ENCODE results near the gene TMEM38A. TPM values are rescaled to one million over a fixed set of nuclear protein-coding genes. Genes with fewer than 3 reads are reported as not detected.

The TMEM38A gene
- total and polyA plus RNA-seq, 9 of the 15 experiments (the other 6 are each of a cell fraction or from before 2014, with no cell fraction given) = 0.35 to 2.1 (median 1.2) TPM

GRCh38 chr19:16628984-16629691 lies 31.8 kb upstream of the TMEM38A start:
- no peaks in the 10 kb centered on the region for H3K9me3 ChIP-seq (replicated peaks; ENCODE audit: control insufficient read depth, insufficient read depth, low read depth, low read length)
- peaks cover 30% of the 10 kb centered on the region for H4K20me1 ChIP-seq (replicated peaks; ENCODE audit: control insufficient read depth, insufficient read depth, low read length)
- POLR2A ChIA-PET = interaction anchor here (0.6 to 1.9 kb wide), 9 partner anchors 9 to 447 kb away, joined by 3 to 13 read pairs (median 3); partner anchors contain the start of genes CHERP and MYO9B
- BruUV-seq (replicated peaks) = no TSS peak
- H3K4me3 ChIP-seq = peak overlapping the region; percentile 99
- WGBS (ENCODE audit: insufficient coverage, low coverage, missing lambda C conversion rate) = 2% methylated on average over 23 of the region's 23 CpGs
- ATAC-seq = peak; percentile 5; the same call in 1 of the 3 replicates
- CTCF ChIA-PET (ENCODE audit: low intra/inter-chr PET ratio) = no interaction called here
- peak overlapping the region; percentile 93 for H3K27ac ChIP-seq (ENCODE audit: extremely low read depth, low read depth, low read length)
- no peaks in the 10 kb centered on the region for H3K9me1 ChIP-seq (ENCODE audit: control insufficient read depth, insufficient read depth, low read length)
- H3K9ac ChIP-seq (ENCODE audit: insufficient read depth in 1 of 2, low read depth in 2 of 2, low read length in 2 of 2) = peak overlapping the region; percentile 81 to 97
- FAIRE-seq = peak; percentile 77
- peaks cover 50% of the 10 kb centered on the region for H3K79me2 ChIP-seq (ENCODE audit: control insufficient read depth, insufficient read depth, low read length)
- peak in 1 of 4 experiments; percentile 58 for DNase-seq (ENCODE audit: extremely low read depth in 1 of 4, low spot score in 3 of 4)
- H3K36me3 ChIP-seq (ENCODE audit: control insufficient read depth, insufficient read depth, low read length) = peaks cover 60% of the 10 kb centered on the region
- H3K4me2 ChIP-seq (ENCODE audit: insufficient read depth, low read length) = peak overlapping the region; percentile 78
- peaks cover 13 to 28% of the 10 kb centered on the region in 2 experiments; a peak in 4 of 5 replicates for H3K4me1 ChIP-seq (replicated peaks in 1 of 2; ENCODE audit: control insufficient read depth in 2 of 2, insufficient read depth in 2 of 2, low read length in 2 of 2)
- H2AFZ ChIP-seq (ENCODE audit: low read depth, low read length) = peak overlapping the region; percentile 91
- intact Hi-C loops (cut with micrococcal nuclease) = loop anchor here (2.0 to 10.0 kb wide), 2 partner anchors 40 to 84 kb away; partner anchors contain the start of gene CHERP
- in situ Hi-C loops (cut with MboI) = no loop called here
- no peaks in the 10 kb centered on the region for H3K27me3 ChIP-seq (ENCODE audit: control insufficient read depth in 2 of 2, insufficient read depth in 2 of 2, low read length in 2 of 2)
- peak; percentile 30; the same call in 1 of the 2 replicates for TF ChIP-seq TFAP4 (CRISPR knock-in tag; IDR thresholded peaks at IDR 0.05; ENCODE audit: borderline replicate concordance)
- no peak for TF ChIP-seq TRIM24 (IDR thresholded peaks at IDR 0.05)
- peak; percentile 37 to 42; a peak in 1 of 4 replicates for TF ChIP-seq FOXK2 (conservative IDR thresholded peaks at IDR 0.05 in 1 of 2, IDR thresholded peaks at IDR 0.05 in 1 of 2; ENCODE audit: low read depth in 2 of 2)
- TF ChIP-seq ZNF699 (CRISPR knock-in tag; IDR thresholded peaks at IDR 0.05; ENCODE audit: insufficient replicate concordance) = no peak
- no peak for TF ChIP-seq TEAD4 (IDR thresholded peaks at IDR 0.05; ENCODE audit: low read length)
- no peak for TF ChIP-seq TEAD4 (CRISPR knock-in tag; IDR thresholded peaks at IDR 0.05; ENCODE audit: borderline replicate concordance)
- TF ChIP-seq TAF1 (IDR thresholded peaks at IDR 0.05; ENCODE audit: control insufficient read depth, extremely low read depth, insufficient read depth, low read length, severe bottlenecking) = no peak
- no peak for TF ChIP-seq SAFB (IDR thresholded peaks at IDR 0.05; ENCODE audit: borderline replicate concordance, low read depth, low read length)
- TF ChIP-seq LEF1 (IDR thresholded peaks at IDR 0.05) = no peak
- TF ChIP-seq ZKSCAN1 (IDR thresholded peaks at IDR 0.05; ENCODE audit: low read depth, low read length) = no peak
- TF ChIP-seq COPS2 (conservative IDR thresholded peaks at IDR 0.05) = no peak
- no peak for TF ChIP-seq NFATC3 (IDR thresholded peaks at IDR 0.05)
- no peak for TF ChIP-seq ZNF197 (CRISPR knock-in tag; IDR thresholded peaks at IDR 0.05; ENCODE audit: low read depth)
- no peak for TF ChIP-seq TAF7 (tag; IDR thresholded peaks at IDR 0.05)
- no peak for TF ChIP-seq ZSCAN29 (IDR thresholded peaks at IDR 0.05)
- no peak for TF ChIP-seq HSF4 (CRISPR knock-in tag; IDR thresholded peaks at IDR 0.05; ENCODE audit: borderline replicate concordance)
- TF ChIP-seq E2F6 (IDR thresholded peaks at IDR 0.05; ENCODE audit: borderline replicate concordance in 1 of 2, extremely low read depth in 1 of 2, insufficient read depth in 1 of 2, insufficient read length in 1 of 2, low read depth in 1 of 2, low read length in 1 of 2, poor library complexity in 1 of 2, severe bottlenecking in 1 of 2) = peak in 1 of 2 experiments; percentile 47
- TF ChIP-seq PYGO2 (tag; IDR thresholded peaks at IDR 0.05) = no peak
- no peak for TF ChIP-seq U2AF2 (optimal IDR thresholded peaks at IDR 0.05; ENCODE audit: low read depth, low read length)
- TF ChIP-seq ZEB2 (IDR thresholded peaks at IDR 0.05) = no peak
- no peak for TF ChIP-seq MXI1 (IDR thresholded peaks at IDR 0.05; ENCODE audit: low read depth, low read length)
- TF ChIP-seq HDAC1 (IDR thresholded peaks at IDR 0.05) = peak in 1 of 2 experiments; percentile 71; a peak in 2 of 4 replicates
